PC-9 (cell line): ENCODE results near the gene CCDC85A. TPM values are rescaled to one million over a fixed set of nuclear protein-coding genes. Genes with fewer than 3 reads are reported as not detected.

Experiments used
- BruUV-seq: library from RNA; stranded (reverse); fragments of 400-500 nt; replicated peaks from 2 replicates; lab custom pipeline; 2021; lab: Mats Ljungman, UMichigan
- CTCF ChIA-PET: fragments of 300-600 bp; sonication (Branson Sonifier 250); formaldehyde crosslinking; loops from one replicate; lab custom pipeline; 2022; ENCODE audit warnings: antibody characterized with exemption; lab: Charles Lee
- POLR2A ChIA-PET: fragments of 300-600 bp; sonication (Branson Sonifier 250); formaldehyde crosslinking; loops from one replicate; lab custom pipeline; 2022; ENCODE audit warnings: antibody characterized with exemption; ENCODE audit not compliant: unreplicated experiment; lab: Charles Lee
- DNase-seq, 2 experiments: peaks; one replicate each; pipeline versions ENCODE4 v3.0.0 to v3.0.0-alpha.2; 2015 to 2022; ENCODE audit warnings: mixed read lengths in 1 of 2
- H2AFZ ChIP-seq: fragments of 200-600 bp; sonication (generic); 2 replicates; pipeline ENCODE4 v1.8.1; 2017; ENCODE audit warnings: antibody characterized with exemption
- H3F3A ChIP-seq: fragments of 200-600 bp; sonication (generic); 2 replicates; pipeline ENCODE4 v1.8.1; 2017; ENCODE audit warnings: antibody characterized with exemption, mild to moderate bottlenecking, low read depth; ENCODE audit not compliant: insufficient read depth
- H3K27ac ChIP-seq: fragments of 200-600 bp; sonication (generic); 2 replicates; pipeline ENCODE4 v1.6.1; 2016; ENCODE audit warnings: mixed run types
- H3K27me3 ChIP-seq: fragments of 200-600 bp; sonication (generic); 2 replicates; pipeline ENCODE4 v1.6.1; 2016; ENCODE audit warnings: low read depth, mixed run types; ENCODE audit not compliant: insufficient read depth
- H3K36me3 ChIP-seq: fragments of 200-600 bp; sonication (generic); 2 replicates; pipeline ENCODE4 v1.6.1; 2016; ENCODE audit warnings: low read depth, mixed run types
- H3K4me1 ChIP-seq: fragments of 200-600 bp; sonication (generic); replicated peaks from 2 replicates; pipeline ENCODE4 v1.6.1; 2016; ENCODE audit warnings: mixed run types; ENCODE audit not compliant: insufficient read depth
- H3K4me2 ChIP-seq: fragments of 200-600 bp; sonication (generic); 2 replicates; pipeline ENCODE4 v1.6.1; 2017; ENCODE audit warnings: mixed run types
- H3K4me3 ChIP-seq: fragments of 200-600 bp; sonication (generic); 2 replicates; pipeline ENCODE4 v1.6.1; 2016; ENCODE audit warnings: mixed run types
- H3K79me2 ChIP-seq: fragments of 200-600 bp; sonication (generic); 2 replicates; pipeline ENCODE4 v1.6.1; 2017; ENCODE audit warnings: low read depth, mixed run types
- H3K9me2 ChIP-seq: fragments of 200-600 bp; sonication (generic); 2 replicates; pipeline ENCODE4 v1.8.1; 2017; ENCODE audit warnings: mild to moderate bottlenecking; ENCODE audit not compliant: insufficient read depth
- H3K9me3 ChIP-seq: fragments of 200-600 bp; sonication (generic); 2 replicates; pipeline ENCODE4 v1.8.1; 2016; ENCODE audit warnings: low read depth; ENCODE audit not compliant: insufficient read depth
- H4K20me1 ChIP-seq: fragments of 200-600 bp; sonication (generic); 2 replicates; pipeline ENCODE4 v1.8.1; 2017; ENCODE audit not compliant: insufficient read depth
- EZH2 ChIP-seq: fragments of 200-600 bp; sonication (generic); IDR thresholded peaks from 2 replicates; pipeline ENCODE4 v1.8.0; 2017; ENCODE audit warnings: antibody characterized with exemption, low read depth
- intact Hi-C: fragments of 100-400 bp; cut with micrococcal nuclease; formaldehyde crosslinking; loops from one replicate; pipeline ENCODE4 v1.10.0; 2022; ENCODE audit not compliant: unreplicated experiment
- total RNA-seq: library from RNA; stranded (reverse); gene quantifications from 2 replicates; pipeline ENCODE4 v1.2.3, GENCODE V29; 2021
- TF ChIP-seq, protein P1 (sequence below): fragments of 200-600 bp; sonication (generic); conservative IDR thresholded peaks from 2 replicates; pipeline ENCODE4 v1.6.1; 2017; ENCODE audit warnings: mixed run types, antibody characterized with exemption, mild to moderate bottlenecking, moderate library complexity

Gene CCDC85A
- total RNA-seq, 1 experiment from 2014 or later = not detected

DNA sequence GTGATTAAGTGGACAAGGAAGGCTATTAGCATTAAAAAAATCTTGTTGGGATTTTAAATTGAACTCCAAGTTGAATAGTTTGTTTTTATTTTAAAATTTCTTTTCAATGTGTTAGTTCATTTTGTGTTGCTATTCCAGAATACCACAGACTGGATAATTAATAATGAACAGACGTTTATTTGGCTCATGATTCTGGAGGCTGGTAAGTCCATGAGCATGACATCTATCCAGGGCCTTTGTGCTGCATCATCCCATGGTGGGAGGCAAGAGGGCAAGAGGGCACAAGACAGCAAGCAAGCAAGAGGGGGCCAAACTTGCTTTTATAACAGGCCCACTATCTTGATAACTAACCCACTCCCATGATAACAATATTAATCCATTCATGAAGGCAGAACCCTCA is 22.5 kb downstream of the CCDC85A start:
- Histone ChIP-seq H3K79me2 (no peaks in the 10 kb centered on the region), H3K4me2 (no peak overlapping the region), H4K20me1 (no peaks in the 10 kb centered on the region), H3K9me2 (no peaks in the 10 kb centered on the region), H2AFZ (no peak overlapping the region), H3K4me1 (no peaks in the 10 kb centered on the region), H3K9me3 (no peaks in the 10 kb centered on the region), H3K36me3 (no peaks in the 10 kb centered on the region), H3K4me3 (no peak overlapping the region), H3K27ac (no peak overlapping the region), H3F3A (no peaks in the 10 kb centered on the region), H3K27me3 (peaks cover 2% of the 10 kb centered on the region; the same call in 1 of the 2 replicates)
- intact Hi-C loops = no loop called here
- no TSS peak for BruUV-seq
- no peak for TF ChIP-seq EZH2
- TF ChIP-seq, protein P1, sequence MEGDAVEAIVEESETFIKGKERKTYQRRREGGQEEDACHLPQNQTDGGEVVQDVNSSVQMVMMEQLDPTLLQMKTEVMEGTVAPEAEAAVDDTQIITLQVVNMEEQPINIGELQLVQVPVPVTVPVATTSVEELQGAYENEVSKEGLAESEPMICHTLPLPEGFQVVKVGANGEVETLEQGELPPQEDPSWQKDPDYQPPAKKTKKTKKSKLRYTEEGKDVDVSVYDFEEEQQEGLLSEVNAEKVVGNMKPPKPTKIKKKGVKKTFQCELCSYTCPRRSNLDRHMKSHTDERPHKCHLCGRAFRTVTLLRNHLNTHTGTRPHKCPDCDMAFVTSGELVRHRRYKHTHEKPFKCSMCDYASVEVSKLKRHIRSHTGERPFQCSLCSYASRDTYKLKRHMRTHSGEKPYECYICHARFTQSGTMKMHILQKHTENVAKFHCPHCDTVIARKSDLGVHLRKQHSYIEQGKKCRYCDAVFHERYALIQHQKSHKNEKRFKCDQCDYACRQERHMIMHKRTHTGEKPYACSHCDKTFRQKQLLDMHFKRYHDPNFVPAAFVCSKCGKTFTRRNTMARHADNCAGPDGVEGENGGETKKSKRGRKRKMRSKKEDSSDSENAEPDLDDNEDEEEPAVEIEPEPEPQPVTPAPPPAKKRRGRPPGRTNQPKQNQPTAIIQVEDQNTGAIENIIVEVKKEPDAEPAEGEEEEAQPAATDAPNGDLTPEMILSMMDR = no peak
- DNase-seq = no peak
- CTCF ChIA-PET = no interaction called here
- POLR2A ChIA-PET = no interaction called here

DNA sequence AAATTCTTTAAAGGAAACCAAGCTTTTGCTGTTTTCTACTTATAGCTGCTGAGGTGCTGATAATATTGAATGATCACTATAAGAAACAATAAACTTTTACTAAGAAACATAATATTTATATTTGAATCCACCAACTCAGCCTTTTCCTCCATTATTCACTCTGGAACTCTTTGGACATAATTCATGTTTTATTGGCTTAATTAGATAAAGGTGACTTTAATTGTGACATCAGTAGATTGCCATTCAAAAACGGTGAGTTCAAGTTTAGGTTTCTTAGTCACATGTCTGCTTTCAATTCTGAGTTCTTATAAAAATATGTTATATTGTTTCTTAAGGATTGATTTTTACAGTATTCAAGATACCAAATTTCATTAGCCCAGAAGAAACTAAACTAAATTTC is 24.0 kb downstream of the CCDC85A start:
- H3F3A ChIP-seq = no peaks in the 10 kb centered on the region
- H3K4me1 ChIP-seq = no peaks in the 10 kb centered on the region
- no peaks in the 10 kb centered on the region for H3K36me3 ChIP-seq
- no peak overlapping the region for H3K4me3 ChIP-seq
- H3K27me3 ChIP-seq = no peaks in the 10 kb centered on the region
- H3K9me2 ChIP-seq = no peaks in the 10 kb centered on the region
- BruUV-seq = no TSS peak
- TF ChIP-seq, protein P1 = no peak
- no peak for TF ChIP-seq EZH2
- H4K20me1 ChIP-seq = no peaks in the 10 kb centered on the region
- intact Hi-C loops = no loop called here
- POLR2A ChIA-PET = no interaction called here
- H3K4me2 ChIP-seq = no peak overlapping the region
- no peak overlapping the region for H3K27ac ChIP-seq
- no peaks in the 10 kb centered on the region for H3K79me2 ChIP-seq
- H3K9me3 ChIP-seq = no peaks in the 10 kb centered on the region
- CTCF ChIA-PET = no interaction called here
- no peak for DNase-seq
- no peak overlapping the region for H2AFZ ChIP-seq

DNA sequence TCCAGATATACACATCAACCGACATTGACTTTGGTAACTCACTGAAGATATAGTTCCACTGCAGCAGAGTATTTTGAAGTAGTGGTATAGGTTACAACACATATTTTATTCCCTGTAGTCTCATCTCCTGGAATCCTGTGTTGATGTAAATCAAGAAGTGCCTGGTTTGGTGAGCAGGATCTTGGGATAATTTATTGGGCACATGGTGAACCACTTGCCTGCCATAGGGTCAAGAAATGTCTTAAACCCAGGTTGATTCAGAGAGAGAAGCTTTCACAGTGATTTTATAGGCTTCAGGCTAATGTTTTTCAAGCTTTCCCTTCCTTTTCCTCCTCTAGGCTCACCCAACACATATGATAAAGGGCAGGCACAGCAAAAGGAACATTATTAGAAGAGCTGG is 24.6 kb downstream of the CCDC85A start:
- Histone ChIP-seq H3K36me3 (no peaks in the 10 kb centered on the region), H2AFZ (no peak overlapping the region), H3K9me2 (no peaks in the 10 kb centered on the region), H3K9me3 (no peaks in the 10 kb centered on the region), H4K20me1 (no peaks in the 10 kb centered on the region), H3K4me3 (no peak overlapping the region), H3K4me2 (no peak overlapping the region), H3K27ac (no peak overlapping the region), H3K79me2 (no peaks in the 10 kb centered on the region), H3K4me1 (no peaks in the 10 kb centered on the region), H3F3A (no peaks in the 10 kb centered on the region), H3K27me3 (no peaks in the 10 kb centered on the region)
- BruUV-seq = no TSS peak
- ChIA-PET POLR2A (no interaction called here), CTCF (no interaction called here)
- intact Hi-C loops = no loop called here
- TF ChIP-seq EZH2 = no peak
- TF ChIP-seq, protein P1 = no peak
- no peak for DNase-seq
